Measurements from ENCODE around the gene TTN.

DNA sequence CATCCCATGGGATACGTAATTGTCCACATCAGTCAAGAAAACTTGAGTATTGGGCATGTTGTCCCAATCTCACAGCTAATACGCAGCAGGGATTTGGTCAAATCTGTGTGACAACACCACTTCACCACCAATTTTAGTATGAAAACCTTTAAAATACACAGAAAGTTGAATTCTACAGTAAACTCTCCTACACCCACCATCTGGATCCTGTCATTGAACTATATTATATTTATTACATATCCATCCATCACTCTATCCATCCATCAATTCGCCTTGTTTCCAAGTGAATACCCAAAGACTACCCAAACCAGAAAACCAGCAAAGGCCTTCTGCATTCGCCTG, 328.0 kb downstream of the TTN start:
- TF ChIP-seq CTCF (IDR thresholded peaks at IDR 0.05; ENCODE audit: low read depth, low read length) (no peak), EZH2phosphoT487 (IDR thresholded peaks at IDR 0.05; ENCODE audit: low read depth) (no peak)

All from OCI-LY3 (cell line).